HG02763 (cell line): ENCODE measurements around the gene PLCB2.

Experiments
- ATAC-seq: cut with Tn5 transposase; IDR thresholded peaks from one replicate; pipeline ENCODE4 v1.9.1; 2021; ENCODE audit warnings: mild to moderate bottlenecking, moderate library complexity; ENCODE audit not compliant: unreplicated experiment

The PLCB2 gene

GRCh38 chr15:40239693-40240618 is 67.8 kb downstream of the PLCB2 start:
- ATAC-seq = no peak

GRCh38 chr15:40239404-40239692 is 68.4 kb downstream of the PLCB2 start:
- ATAC-seq = no peak

GRCh38 chr15:40238532-40239403 is 69.0 kb downstream of the PLCB2 start, which contains the start of gene PAK6:
PAK6 (plus strand) TSS chr15:40239063; CDS start chr15:40264786, 25,723 bp downstream.
- ATAC-seq = no peak
